WTC11 (cell line): ENCODE results near the gene IRX2.

Experiments
- ATF2 ChIP-seq: sonication (generic); formaldehyde crosslinking; IDR thresholded peaks from 2 replicates; pipeline ENCODE4 v1.8.1; 2022; ENCODE audit warnings: low read depth, missing genetic modification reagents, borderline replicate concordance
- CBFB ChIP-seq: sonication (generic); formaldehyde crosslinking; IDR thresholded peaks from 2 replicates; pipeline ENCODE4 v1.8.1; 2022; ENCODE audit warnings: mild to moderate bottlenecking, low read depth, missing genetic modification reagents
- CTCF ChIP-seq: fragments of 200-600 bp; IDR thresholded peaks from 2 replicates; pipeline ENCODE4 v1.8.0; 2022; ENCODE audit warnings: antibody characterized with exemption
- IRF1 ChIP-seq: sonication (generic); formaldehyde crosslinking; IDR thresholded peaks from 2 replicates; pipeline ENCODE4 v1.8.0; 2023; ENCODE audit warnings: missing genetic modification reagents
- MAX ChIP-seq: sonication (generic); formaldehyde crosslinking; IDR thresholded peaks from 2 replicates; pipeline ENCODE4 v1.8.0; 2022; ENCODE audit warnings: mild to moderate bottlenecking, missing genetic modification reagents
- STAT6 ChIP-seq: sonication (generic); formaldehyde crosslinking; conservative IDR thresholded peaks from 2 replicates; pipeline ENCODE4 v1.8.1; 2023; ENCODE audit warnings: mild to moderate bottlenecking, low read depth, missing genetic modification reagents, moderate library complexity
- ZNF232 ChIP-seq: sonication (generic); formaldehyde crosslinking; IDR thresholded peaks from 2 replicates; pipeline ENCODE4 v1.8.0; 2022; ENCODE audit warnings: mild to moderate bottlenecking, missing genetic modification reagents
- ZNF317 ChIP-seq: sonication (generic); formaldehyde crosslinking; IDR thresholded peaks from 2 replicates; pipeline ENCODE4 v1.8.1; 2023; ENCODE audit warnings: low read depth, mild to moderate bottlenecking, moderate library complexity, missing genetic modification reagents, borderline replicate concordance

- no peak for TF ChIP-seq ATF2
- no peak for TF ChIP-seq ZNF317
- TF ChIP-seq ZNF232 = no peak
- TF ChIP-seq CTCF = no peak
- TF ChIP-seq IRF1 (CRISPR knock-in tag) = no peak
- TF ChIP-seq CBFB (CRISPR knock-in tag) = no peak
- TF ChIP-seq MAX = no peak; the same call in 1 of the 2 replicates
- no peak for TF ChIP-seq STAT6 (CRISPR knock-in tag)
Observed at GRCh38 chr5:2739360-2740050, 12.0 kb downstream of the IRX2 start.
